ENCODE data around the gene SLC41A1. TPM values are rescaled to one million over a fixed set of nuclear protein-coding genes. Genes with fewer than 3 reads are reported as not detected.

SLC41A1 gene
- total and polyA plus RNA-seq, 4 experiments from 2014 or later: 9.1 to 26.3 (median 20.2) TPM

DNA sequence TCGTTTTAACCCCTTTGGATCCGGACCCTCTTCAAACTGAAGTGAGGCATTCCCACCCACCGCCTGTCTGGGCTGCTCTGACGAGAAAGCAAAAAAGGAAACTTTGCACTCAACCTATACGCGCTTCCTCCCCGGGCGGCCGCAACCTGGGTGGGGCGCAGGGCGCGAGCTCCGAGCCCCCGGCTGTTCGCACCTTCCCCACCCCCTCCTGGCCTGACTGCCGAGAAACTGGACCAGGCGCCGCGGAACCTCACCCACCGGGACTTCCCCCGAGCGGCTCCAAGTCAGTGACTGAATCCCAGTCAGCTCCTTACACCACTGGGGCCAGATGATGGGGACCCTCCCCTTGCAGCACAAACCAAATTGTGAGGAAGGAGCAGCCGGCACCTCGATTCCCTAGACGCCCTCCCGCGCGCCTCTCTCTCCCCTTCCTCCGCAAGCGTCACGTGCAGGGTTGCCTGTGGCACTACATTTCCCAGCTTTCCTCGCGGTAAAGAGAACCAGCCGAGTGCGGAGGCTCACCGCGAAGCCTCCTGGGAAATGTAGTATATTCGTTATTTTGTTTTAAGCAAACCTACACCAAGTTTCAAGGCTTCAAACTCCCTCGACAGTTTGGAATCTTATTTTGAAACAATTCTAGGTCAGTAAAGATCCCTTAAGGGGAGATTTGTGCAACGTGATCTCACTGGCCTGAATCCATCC, 37.8 kb downstream of the SLC41A1 start, which contains the start of gene RAB29:
TSS of gene RAB29 (minus strand) at position 468 of the 702 bp plus-strand sequence. CDS start 526 bp downstream, outside the sequence.
- peaks cover 43% of the 10 kb centered on the region for H3K4me1 ChIP-seq (ENCODE audit: insufficient read depth, low read length)
- H3K36me3 ChIP-seq (ENCODE audit: insufficient read depth, low read length): peaks cover 7% of the 10 kb centered on the region
- H3K27me3 ChIP-seq (ENCODE audit: insufficient read depth, low read length): no peaks in the 10 kb centered on the region
- CTCF ChIA-PET (ENCODE audit: partially characterized antibody): interaction anchor here (1.0 to 7.7 kb wide), 10 partner anchors 15 to 202 kb away, joined by 3 to 60 read pairs (median 5); partner anchors contain the start of gene ELK4
- POLR2A ChIA-PET (ENCODE audit: partially characterized antibody): interaction anchor here (0.5 to 6.4 kb wide), 22 partner anchors 8 to 1546 kb away, joined by 3 to 129 read pairs (median 7); partner anchors contain the start of genes CD55, ELK4, NUCKS1 and PM20D1
- H3K4me3 ChIP-seq (ENCODE audit: low read length in 2 of 2): peak within 1 kb of the TSS; percentile 59 to 77
- H3K27ac ChIP-seq (ENCODE audit: low read depth, low read length): peak within 1 kb of the TSS; percentile 87
- DNase-seq: peak; percentile 88 to 94 (median 90)
- H3K4me3 Mint-ChIP-seq: peak within 1 kb of the TSS; percentile 91 to 100 (median 92)
- no peaks in the 10 kb centered on the region for H3K9me3 ChIP-seq (ENCODE audit: control insufficient read depth in 1 of 2, low read length in 2 of 2)
- no peaks in the 10 kb centered on the region for H3K9me3 Mint-ChIP-seq
- intact Hi-C loops (cut with micrococcal nuclease): loop anchor here (1.0 to 2.0 kb wide), 5 partner anchors 25 to 653 kb away; partner anchors contain the start of genes NUCKS1 and SLC41A1
- H3K36me3 Mint-ChIP-seq: peaks cover under 1 to 43% of the 10 kb centered on the region in 2 donors
- no peaks in the 10 kb centered on the region for H3K27me3 Mint-ChIP-seq
- peaks cover 35 to 69% (median 48%) of the 10 kb centered on the region in 4 donors for H3K4me1 Mint-ChIP-seq
- peak within 1 kb of the TSS; percentile 92 to 98 (median 97) for H3K27ac Mint-ChIP-seq

DNA sequence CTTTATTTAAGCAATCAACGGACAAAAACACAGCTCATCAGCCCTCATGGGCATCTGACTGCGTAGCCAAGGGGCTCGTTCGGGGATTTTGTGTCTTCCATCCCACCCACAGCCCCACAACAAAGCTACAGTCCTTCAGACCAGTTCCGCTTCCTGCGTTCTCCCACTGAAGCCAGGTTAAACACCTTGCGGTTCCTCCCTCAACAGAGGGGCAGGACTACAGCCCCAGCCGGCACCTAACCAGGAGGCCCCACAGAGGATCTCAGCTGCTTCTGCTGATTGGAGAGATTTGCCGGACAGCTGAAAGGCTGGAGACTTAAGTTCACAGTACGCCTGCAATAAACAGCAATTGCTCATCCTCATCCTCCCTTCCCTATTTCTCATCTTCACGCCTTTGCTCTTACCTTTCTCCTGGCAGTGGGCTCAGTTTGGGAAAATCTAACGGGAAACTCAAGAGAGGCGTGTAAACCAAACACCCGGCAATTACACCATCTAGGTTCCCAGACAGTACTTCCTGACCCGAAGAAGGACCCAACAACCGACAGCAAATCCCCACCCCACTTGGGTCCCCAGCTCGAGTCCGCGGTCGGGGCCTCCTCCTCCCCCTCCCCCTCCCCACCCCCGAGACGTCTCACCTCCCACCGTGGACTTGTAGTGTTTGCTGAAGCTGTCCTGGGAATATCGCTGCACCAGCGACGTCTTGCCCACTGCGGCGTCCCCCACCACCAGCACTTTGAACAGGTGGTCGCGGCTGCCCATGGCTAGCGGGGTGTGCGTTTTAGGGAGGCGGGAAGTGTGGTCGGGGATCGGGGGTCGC, 38.6 kb downstream of the SLC41A1 start:
- CTCF ChIA-PET (ENCODE audit: partially characterized antibody): interaction anchor here (1.0 to 7.7 kb wide), 10 partner anchors 15 to 203 kb away, joined by 3 to 60 read pairs (median 5); partner anchors contain the start of gene ELK4
- H3K4me1 Mint-ChIP-seq: peaks cover 35 to 75% (median 50%) of the 10 kb centered on the region in 4 donors
- H3K36me3 Mint-ChIP-seq: peaks cover 4 to 50% of the 10 kb centered on the region in 2 donors

DNA sequence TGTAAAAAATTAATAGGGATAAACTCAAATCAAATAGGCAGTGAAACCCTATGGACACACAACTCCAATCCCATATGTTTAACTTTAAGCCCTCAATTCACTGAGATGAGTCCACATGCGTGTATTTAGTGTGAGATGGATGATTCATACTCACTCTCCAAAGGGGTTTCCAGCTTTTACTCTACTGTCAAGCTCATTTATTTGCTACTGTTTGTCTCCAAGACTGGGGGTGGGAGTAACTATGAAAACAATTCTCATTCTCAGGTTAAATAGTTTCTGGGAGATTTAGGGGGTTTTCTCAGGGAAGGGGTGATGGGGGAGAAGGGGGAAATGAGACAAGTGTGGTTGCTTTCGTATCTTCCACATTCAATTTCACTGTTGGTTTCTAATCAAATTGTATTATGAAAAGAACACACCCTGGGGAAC, 40.4 kb downstream of the SLC41A1 start:
- H3K27me3 Mint-ChIP-seq: no peaks in the 10 kb centered on the region
- CTCF ChIA-PET (ENCODE audit: partially characterized antibody): interaction anchor here (0.6 to 7.7 kb wide), 6 partner anchors 10 to 114 kb away, joined by 3 to 60 read pairs (median 4); no protein-coding TSS in a partner anchor
- POLR2A ChIA-PET (ENCODE audit: partially characterized antibody): interaction anchor here (1.0 to 3.9 kb wide), 4 partner anchors 10 to 27 kb away, joined by 4 to 29 read pairs (median 12); partner anchors contain the start of gene NUCKS1
- no peaks in the 10 kb centered on the region for H3K9me3 Mint-ChIP-seq
- peaks cover 35 to 73% (median 51%) of the 10 kb centered on the region in 4 donors for H3K4me1 Mint-ChIP-seq
- peak overlapping the region; percentile 13 to 100 (median 92) for H3K4me3 Mint-ChIP-seq
- peak overlapping the region; percentile 87 for H3K27ac ChIP-seq (ENCODE audit: low read depth, low read length)
- H3K4me3 ChIP-seq (ENCODE audit: low read length in 2 of 2): no peak overlapping the region
- no peaks in the 10 kb centered on the region for H3K9me3 ChIP-seq (ENCODE audit: control insufficient read depth in 1 of 2, low read length in 2 of 2)
- intact Hi-C loops (cut with micrococcal nuclease): loop anchor here (5.0 kb wide), 1 partner anchor 35 kb away; no protein-coding TSS in a partner anchor
- no peaks in the 10 kb centered on the region for H3K27me3 ChIP-seq (ENCODE audit: insufficient read depth, low read length)
- H3K36me3 ChIP-seq (ENCODE audit: insufficient read depth, low read length): peaks cover 21% of the 10 kb centered on the region
- H3K36me3 Mint-ChIP-seq: peaks cover 9 to 63% of the 10 kb centered on the region in 2 donors
- H3K27ac Mint-ChIP-seq: peak overlapping the region; percentile 91 to 98 (median 96)
- H3K4me1 ChIP-seq (ENCODE audit: insufficient read depth, low read length): peaks cover 43% of the 10 kb centered on the region
- DNase-seq: no peak

More for the DNA sequence above, 38.6 kb downstream of the SLC41A1 start:
- intact Hi-C loops (cut with micrococcal nuclease): loop anchor here (1.0 to 5.0 kb wide), 6 partner anchors 24 to 652 kb away; partner anchors contain the start of genes NUCKS1 and SLC41A1
- Mint-ChIP-seq H3K9me3 (no peaks in the 10 kb centered on the region), H3K27ac (peak overlapping the region; percentile 92 to 98 (median 97)), H3K27me3 (no peaks in the 10 kb centered on the region), H3K4me3 (peak overlapping the region; percentile 91 to 100 (median 92))
- Histone ChIP-seq H3K27me3 (ENCODE audit: insufficient read depth, low read length) (no peaks in the 10 kb centered on the region), H3K36me3 (ENCODE audit: insufficient read depth, low read length) (peaks cover 14% of the 10 kb centered on the region), H3K4me1 (ENCODE audit: insufficient read depth, low read length) (peaks cover 43% of the 10 kb centered on the region), H3K27ac (ENCODE audit: low read depth, low read length) (peak overlapping the region; percentile 87), H3K4me3 (ENCODE audit: low read length in 2 of 2) (peak overlapping the region; percentile 59 to 77), H3K9me3 (ENCODE audit: control insufficient read depth in 1 of 2, low read length in 2 of 2) (no peaks in the 10 kb centered on the region)
- POLR2A ChIA-PET (ENCODE audit: partially characterized antibody): interaction anchor here (0.8 to 6.4 kb wide), 23 partner anchors 9 to 1547 kb away, joined by 3 to 129 read pairs (median 6); partner anchors contain the start of genes CD55, ELK4, NUCKS1 and PM20D1
- DNase-seq: peak; percentile 31 to 61 (median 47)

DNA sequence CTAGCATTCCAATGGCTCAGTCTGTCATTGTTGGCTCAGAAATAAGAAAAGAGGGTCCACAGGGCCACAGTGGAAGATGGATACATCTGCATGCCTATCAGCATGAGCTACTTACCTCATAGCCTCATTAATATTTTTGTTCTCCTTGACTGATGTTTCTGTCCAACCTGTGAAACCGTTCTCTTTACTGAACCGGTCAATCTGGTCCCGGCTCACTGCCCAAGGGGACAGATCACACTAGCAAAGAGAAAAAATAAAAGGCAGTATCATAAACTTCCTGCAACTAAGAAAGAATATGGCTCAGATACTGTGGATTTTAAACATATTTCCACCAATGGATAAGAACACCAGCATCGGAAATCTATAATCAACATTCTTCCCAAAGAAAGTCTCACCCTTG, 42.4 kb downstream of the SLC41A1 start:
- H3K4me3 Mint-ChIP-seq: peak overlapping the region in 4 of 8 donors; percentile 45 to 98 (median 52)
- ChIA-PET POLR2A (ENCODE audit: partially characterized antibody) (interaction anchor here (3.1 kb wide), 1 partner anchor 22 kb away, joined by 17 read pairs; the partner anchor contains the start of gene NUCKS1), CTCF (ENCODE audit: partially characterized antibody) (interaction anchor here (0.8 kb wide), 1 partner anchor 207 kb away, joined by 3 read pairs; no protein-coding TSS in a partner anchor)
- H3K4me1 ChIP-seq (ENCODE audit: insufficient read depth, low read length): peaks cover 34% of the 10 kb centered on the region
- peaks cover 18 to 76% of the 10 kb centered on the region in 2 donors for H3K36me3 Mint-ChIP-seq
- H3K9me3 Mint-ChIP-seq: no peaks in the 10 kb centered on the region
- H3K27me3 ChIP-seq (ENCODE audit: insufficient read depth, low read length): no peaks in the 10 kb centered on the region
- DNase-seq: no peak
- intact Hi-C loops (cut with micrococcal nuclease): loop anchor here (5.0 kb wide), 1 partner anchor 33 kb away; no protein-coding TSS in a partner anchor
- H3K36me3 ChIP-seq (ENCODE audit: insufficient read depth, low read length): peaks cover 21% of the 10 kb centered on the region
- H3K9me3 ChIP-seq (ENCODE audit: control insufficient read depth in 1 of 2, low read length in 2 of 2): no peaks in the 10 kb centered on the region
- no peak overlapping the region for H3K4me3 ChIP-seq (ENCODE audit: low read length in 2 of 2)
- no peaks in the 10 kb centered on the region for H3K27me3 Mint-ChIP-seq
- no peak overlapping the region for H3K27ac ChIP-seq (ENCODE audit: low read depth, low read length)
- H3K27ac Mint-ChIP-seq: peak overlapping the region; percentile 63 to 97 (median 92)
- peaks cover 28 to 64% (median 47%) of the 10 kb centered on the region in 4 donors for H3K4me1 Mint-ChIP-seq

GRCh38 chr1:205769641-205770365, 43.2 kb downstream of the SLC41A1 start:
- no peak overlapping the region for H3K4me3 Mint-ChIP-seq
- Histone ChIP-seq H3K27ac (ENCODE audit: low read depth, low read length) (no peak overlapping the region), H3K4me1 (ENCODE audit: insufficient read depth, low read length) (peaks cover 31% of the 10 kb centered on the region), H3K9me3 (ENCODE audit: control insufficient read depth in 1 of 2, low read length in 2 of 2) (no peaks in the 10 kb centered on the region), H3K4me3 (ENCODE audit: low read length in 2 of 2) (no peak overlapping the region), H3K27me3 (ENCODE audit: insufficient read depth, low read length) (no peaks in the 10 kb centered on the region), H3K36me3 (ENCODE audit: insufficient read depth, low read length) (peaks cover 21% of the 10 kb centered on the region)
- CTCF ChIA-PET (ENCODE audit: partially characterized antibody): no interaction called here
- H3K27ac Mint-ChIP-seq: peak overlapping the region in 4 of 7 donors; percentile 10 to 92 (median 47)
- DNase-seq: no peak
- H3K4me1 Mint-ChIP-seq: peaks cover 24 to 56% (median 43%) of the 10 kb centered on the region in 4 donors
- H3K27me3 Mint-ChIP-seq: no peaks in the 10 kb centered on the region
- POLR2A ChIA-PET (ENCODE audit: partially characterized antibody): interaction anchor here (3.1 kb wide), 1 partner anchor 21 kb away, joined by 17 read pairs; the partner anchor contains the start of gene NUCKS1
- no peaks in the 10 kb centered on the region for H3K9me3 Mint-ChIP-seq
- H3K36me3 Mint-ChIP-seq: peaks cover 18 to 72% of the 10 kb centered on the region in 2 donors
- intact Hi-C loops (cut with micrococcal nuclease): loop anchor here (5.0 kb wide), 1 partner anchor 33 kb away; no protein-coding TSS in a partner anchor

GRCh38 chr1:205767248-205767647, 45.8 kb downstream of the SLC41A1 start:
- POLR2A ChIA-PET (ENCODE audit: partially characterized antibody): no interaction called here
- Histone ChIP-seq H3K4me3 (ENCODE audit: low read length in 2 of 2) (no peak overlapping the region), H3K9me3 (ENCODE audit: control insufficient read depth in 1 of 2, low read length in 2 of 2) (no peaks in the 10 kb centered on the region), H3K4me1 (ENCODE audit: insufficient read depth, low read length) (peaks cover 12% of the 10 kb centered on the region), H3K36me3 (ENCODE audit: insufficient read depth, low read length) (peaks cover 21% of the 10 kb centered on the region), H3K27ac (ENCODE audit: low read depth, low read length) (no peak overlapping the region), H3K27me3 (ENCODE audit: insufficient read depth, low read length) (no peaks in the 10 kb centered on the region)
- Mint-ChIP-seq H3K27me3 (no peaks in the 10 kb centered on the region), H3K36me3 (peaks cover 22 to 53% of the 10 kb centered on the region in 2 donors), H3K4me1 (peaks cover 11 to 31% (median 23%) of the 10 kb centered on the region in 4 donors), H3K9me3 (no peaks in the 10 kb centered on the region), H3K27ac (peak overlapping the region in 3 of 7 donors; percentile 9 to 60 (median 48)), H3K4me3 (no peak overlapping the region)
- CTCF ChIA-PET (ENCODE audit: partially characterized antibody): interaction anchor here (1.0 kb wide), 1 partner anchor 55 kb away, joined by 3 read pairs; no protein-coding TSS in a partner anchor
- DNase-seq: no peak
- intact Hi-C loops (cut with micrococcal nuclease): no loop called here
